ENCODE results near the gene OBSL1.

Gene OBSL1

GRCh38 chr2:219539926-219540678 lies 31.2 kb downstream of the OBSL1 start:
- Histone ChIP-seq H2BK5ac (ENCODE audit: low read length) (peak overlapping the region; percentile 39), H3K4ac (ENCODE audit: low read length) (no peak overlapping the region), H3K4me1 (ENCODE audit: control insufficient read depth in 2 of 2, insufficient read depth in 1 of 2, low read depth in 1 of 2, low read length in 2 of 2) (peaks cover 23 to 28% of the 10 kb centered on the region in 2 donors), H2AFZ (ENCODE audit: low read length) (no peak overlapping the region), H3K79me1 (ENCODE audit: low read depth, low read length) (peaks cover 4% of the 10 kb centered on the region), H3K23ac (ENCODE audit: low read depth, low read length, poor library complexity) (peak overlapping the region; percentile 12), H3K36me3 (replicated peaks in 1 of 2; ENCODE audit: control insufficient read depth in 2 of 2, insufficient read depth in 2 of 2, low read length in 2 of 2) (peaks cover 13 to 32% of the 10 kb centered on the region in 2 donors), H4K8ac (ENCODE audit: low read depth, low read length) (no peak overlapping the region), H2BK12ac (ENCODE audit: low read length) (peak overlapping the region; percentile 22), H3K14ac (ENCODE audit: low read length) (no peak overlapping the region), H2BK120ac (ENCODE audit: low read depth, low read length) (no peak overlapping the region), H3K4me3 (ENCODE audit: low read length in 2 of 2) (no peak overlapping the region), H2AK5ac (ENCODE audit: low read depth, low read length) (peak overlapping the region; percentile 63), H3K18ac (ENCODE audit: low read length) (no peak overlapping the region), H3K4me2 (ENCODE audit: insufficient read depth, low read length, poor library complexity, severe bottlenecking) (no peak overlapping the region), H3K9ac (ENCODE audit: low read depth, low read length, poor library complexity) (peak overlapping the region; percentile 12), H4K91ac (ENCODE audit: low read depth, low read length, poor library complexity) (no peak overlapping the region), H3K27me3 (ENCODE audit: control insufficient read depth in 3 of 3, insufficient read depth in 3 of 3, low read depth in 1 of 3, low read length in 3 of 3) (peaks cover 0 to 15% (median 2%) of the 10 kb centered on the region in 3 experiments), H3K27ac (replicated peaks; ENCODE audit: low read length) (no peak overlapping the region), H2BK15ac (ENCODE audit: low read length) (peak overlapping the region; percentile 26), H3K9me3 (replicated peaks in 1 of 2; ENCODE audit: control insufficient read depth in 2 of 2, insufficient read depth in 1 of 2, low read depth in 1 of 2, low read length in 2 of 2) (no peaks in the 10 kb centered on the region)
- no CpG with 5 or more reads among the region's 46 CpGs for WGBS, 2 donors (ENCODE audit: extremely low coverage in 2 of 2, insufficient read length in 2 of 2, insufficient replicate concordance in 1 of 2)
- DNase-seq (ENCODE audit: low spot score) = no peak

- peak overlapping the region; percentile 83 for H2BK120ac ChIP-seq (ENCODE audit: low read depth, low read length)
- peak overlapping the region; percentile 4 for H2BK15ac ChIP-seq (ENCODE audit: low read length)
- H4K91ac ChIP-seq (ENCODE audit: low read depth, low read length, poor library complexity) = no peak overlapping the region
- no peak overlapping the region for H2AK5ac ChIP-seq (ENCODE audit: low read depth, low read length)
- no peak overlapping the region for H2BK5ac ChIP-seq (ENCODE audit: low read length)
- H3K36me3 ChIP-seq (replicated peaks in 1 of 2; ENCODE audit: control insufficient read depth in 2 of 2, insufficient read depth in 2 of 2, low read length in 2 of 2) = peaks cover 13 to 32% of the 10 kb centered on the region in 2 donors
- H3K27me3 ChIP-seq (ENCODE audit: control insufficient read depth in 3 of 3, insufficient read depth in 3 of 3, low read depth in 1 of 3, low read length in 3 of 3) = peaks cover 0 to 11% (median 8%) of the 10 kb centered on the region in 3 experiments
- H4K8ac ChIP-seq (ENCODE audit: low read depth, low read length) = no peak overlapping the region
- H3K14ac ChIP-seq (ENCODE audit: low read length) = peak overlapping the region; percentile 6
- no peak overlapping the region for H3K4me2 ChIP-seq (ENCODE audit: insufficient read depth, low read length, poor library complexity, severe bottlenecking)
- peak overlapping the region; percentile 89 for H2BK12ac ChIP-seq (ENCODE audit: low read length)
- H3K23ac ChIP-seq (ENCODE audit: low read depth, low read length, poor library complexity) = peak overlapping the region; percentile 4
- no peak overlapping the region for H3K4me3 ChIP-seq (ENCODE audit: low read length in 2 of 2)
- WGBS, 2 donors (ENCODE audit: extremely low coverage in 2 of 2, insufficient read length in 2 of 2, insufficient replicate concordance in 1 of 2) = no CpG with 5 or more reads among the region's 32 CpGs
- H3K27ac ChIP-seq (replicated peaks; ENCODE audit: low read length) = no peak overlapping the region
- peaks cover 19 to 23% of the 10 kb centered on the region in 2 donors for H3K4me1 ChIP-seq (ENCODE audit: control insufficient read depth in 2 of 2, insufficient read depth in 1 of 2, low read depth in 1 of 2, low read length in 2 of 2)
- H3K9ac ChIP-seq (ENCODE audit: low read depth, low read length, poor library complexity) = no peak overlapping the region
- H2AFZ ChIP-seq (ENCODE audit: low read length) = no peak overlapping the region
- no peak overlapping the region for H3K4ac ChIP-seq (ENCODE audit: low read length)
- no peak for DNase-seq (ENCODE audit: low spot score)
- no peaks in the 10 kb centered on the region for H3K9me3 ChIP-seq (replicated peaks in 1 of 2; ENCODE audit: control insufficient read depth in 2 of 2, insufficient read depth in 1 of 2, low read depth in 1 of 2, low read length in 2 of 2)
- H3K79me1 ChIP-seq (ENCODE audit: low read depth, low read length) = peaks cover 2% of the 10 kb centered on the region
- H3K18ac ChIP-seq (ENCODE audit: low read length) = peak overlapping the region; percentile 41
Measured at GRCh38 chr2:219538956-219539788, 32.2 kb downstream of the OBSL1 start.

- Histone ChIP-seq H2AFZ (ENCODE audit: low read length) (no peak overlapping the region), H2BK5ac (ENCODE audit: low read length) (no peak overlapping the region), H3K9ac (ENCODE audit: low read depth, low read length, poor library complexity) (peak overlapping the region; percentile 56), H2AK5ac (ENCODE audit: low read depth, low read length) (peak overlapping the region; percentile 96), H4K91ac (ENCODE audit: low read depth, low read length, poor library complexity) (no peak overlapping the region), H3K27me3 (ENCODE audit: control insufficient read depth in 3 of 3, insufficient read depth in 3 of 3, low read depth in 1 of 3, low read length in 3 of 3) (peaks cover 0 to 15% (median 11%) of the 10 kb centered on the region in 3 experiments), H3K27ac (replicated peaks; ENCODE audit: low read length) (no peak overlapping the region), H2BK120ac (ENCODE audit: low read depth, low read length) (peak overlapping the region; percentile 83), H3K36me3 (replicated peaks in 1 of 2; ENCODE audit: control insufficient read depth in 2 of 2, insufficient read depth in 2 of 2, low read length in 2 of 2) (peaks cover 13 to 32% of the 10 kb centered on the region in 2 donors), H3K79me1 (ENCODE audit: low read depth, low read length) (peaks cover 2% of the 10 kb centered on the region), H3K4ac (ENCODE audit: low read length) (peak overlapping the region; percentile 70), H3K9me3 (replicated peaks in 1 of 2; ENCODE audit: control insufficient read depth in 2 of 2, insufficient read depth in 1 of 2, low read depth in 1 of 2, low read length in 2 of 2) (no peaks in the 10 kb centered on the region), H3K18ac (ENCODE audit: low read length) (peak overlapping the region; percentile 73), H3K4me3 (ENCODE audit: low read length in 2 of 2) (no peak overlapping the region), H3K4me1 (ENCODE audit: control insufficient read depth in 2 of 2, insufficient read depth in 1 of 2, low read depth in 1 of 2, low read length in 2 of 2) (peaks cover 19 to 23% of the 10 kb centered on the region in 2 donors), H3K23ac (ENCODE audit: low read depth, low read length, poor library complexity) (no peak overlapping the region), H2BK15ac (ENCODE audit: low read length) (no peak overlapping the region), H3K14ac (ENCODE audit: low read length) (no peak overlapping the region), H4K8ac (ENCODE audit: low read depth, low read length) (peak overlapping the region; percentile 9), H2BK12ac (ENCODE audit: low read length) (peak overlapping the region; percentile 17), H3K4me2 (ENCODE audit: insufficient read depth, low read length, poor library complexity, severe bottlenecking) (no peak overlapping the region)
- no CpG with 5 or more reads among the region's 6 CpGs for WGBS, 2 donors (ENCODE audit: extremely low coverage in 2 of 2, insufficient read length in 2 of 2, insufficient replicate concordance in 1 of 2)
- DNase-seq (ENCODE audit: low spot score) = no peak
Measured at GRCh38 chr2:219538504-219538951, 32.8 kb downstream of the OBSL1 start.
